Urothelium cell line (cell line): Measurements from ENCODE around the gene MAP3K1.
"Not testable (repeated sequence)": the region's sequence is repeated elsewhere in the genome, so short reads cannot be mapped to it uniquely, and the experiment has no call there.

Experiments
- DNase-seq: peaks from one replicate; pipeline ENCODE4 v3.0.0; 2011; ENCODE audit warnings: low spot score, mixed read lengths
- FAIRE-seq: peaks from 2 replicates; lab custom pipeline; 2011; peaks lifted over from hg19 to GRCh38; lab: Jason Lieb, UNC

MAP3K1 gene

GRCh38 chr5:56815658-56816545, 553 bp downstream of the MAP3K1 start:
- FAIRE-seq: no peak

GRCh38 chr5:56816546-56817081, 1.3 kb downstream of the MAP3K1 start:
- FAIRE-seq (no peak), DNase-seq (peak; percentile 60)

More at GRCh38 chr5:56815658-56816545, 553 bp downstream of the MAP3K1 start:
- peak; percentile 20 for DNase-seq

- DNase-seq: no peak
- no peak for FAIRE-seq
Measured at GRCh38 chr5:56817263-56818014, 2.1 kb downstream of the MAP3K1 start.

GRCh38 chr5:56818450-56819037, 3.2 kb downstream of the MAP3K1 start:
- DNase-seq (no peak), FAIRE-seq (no peak)

GRCh38 chr5:56819060-56819881, 3.9 kb downstream of the MAP3K1 start:
- FAIRE-seq (no peak), DNase-seq (no peak)

- DNase-seq, FAIRE-seq: not testable (repeated sequence)
Measured at GRCh38 chr5:56821868-56822267, 6.5 kb downstream of the MAP3K1 start.

- FAIRE-seq (no peak), DNase-seq (no peak)
Measured at GRCh38 chr5:56822981-56823380, 7.6 kb downstream of the MAP3K1 start.

GRCh38 chr5:56824019-56824418, 8.7 kb downstream of the MAP3K1 start:
- DNase-seq: no peak
- FAIRE-seq: no peak

GRCh38 chr5:56825222-56825824, 10.0 kb downstream of the MAP3K1 start:
- FAIRE-seq (no peak), DNase-seq (no peak)

- FAIRE-seq (no peak), DNase-seq (peak; percentile 37)
Measured at GRCh38 chr5:56827049-56827448, 11.7 kb downstream of the MAP3K1 start.

- DNase-seq (no peak), FAIRE-seq (no peak)
Measured at GRCh38 chr5:56827924-56828323, 12.6 kb downstream of the MAP3K1 start.

GRCh38 chr5:56829137-56829908, 14.0 kb downstream of the MAP3K1 start:
- DNase-seq (no peak), FAIRE-seq (no peak)

- FAIRE-seq (no peak), DNase-seq (no peak)
Measured at GRCh38 chr5:56831773-56832172, 16.4 kb downstream of the MAP3K1 start.

- no peak for FAIRE-seq
- DNase-seq: no peak
Measured at GRCh38 chr5:56833325-56833724, 18.0 kb downstream of the MAP3K1 start.

GRCh38 chr5:56837381-56837780, 22.0 kb downstream of the MAP3K1 start:
- DNase-seq: no peak

GRCh38 chr5:56837956-56838355, 22.6 kb downstream of the MAP3K1 start:
- no peak for DNase-seq
- FAIRE-seq: no peak

More at GRCh38 chr5:56837381-56837780, 22.0 kb downstream of the MAP3K1 start:
- FAIRE-seq: no peak

- peak; percentile 22 for DNase-seq
- no peak for FAIRE-seq
Measured at GRCh38 chr5:56838409-56839039, 23.2 kb downstream of the MAP3K1 start.

- FAIRE-seq (no peak), DNase-seq (no peak)
Measured at GRCh38 chr5:56839062-56839461, 23.7 kb downstream of the MAP3K1 start.

GRCh38 chr5:56840597-56840996, 25.2 kb downstream of the MAP3K1 start:
- no peak for DNase-seq
- no peak for FAIRE-seq
